ENCODE results near the gene KIF22. TPM values are rescaled to one million over a fixed set of nuclear protein-coding genes. Genes with fewer than 3 reads are reported as not detected.

The KIF22 gene
- total and polyA plus RNA-seq, 11 donors, result 12.2 to 91.2 (median 32.2) TPM

- Histone ChIP-seq H3K27me3 (no peaks in the 10 kb centered on the region), H3K27ac (no peak overlapping the region), H3K9me3 (no peaks in the 10 kb centered on the region), H3K4me3 (no peak overlapping the region), H3K36me3 (peaks cover 0 to 96% (median 82%) of the 10 kb centered on the region in 9 donors), H3K4me1 (peaks cover 0 to 6% (median 0%) of the 10 kb centered on the region in 12 donors)
- DNase-seq (no peak), ATAC-seq (no peak)
- intact Hi-C loops (cut with DNase I), result loop anchor here in 1 of 10 donors (10.0 kb wide), 1 partner anchor 149 kb away; no protein-coding TSS in a partner anchor
- no peak for TF ChIP-seq CTCF (IDR thresholded peaks at IDR 0.05)
- TF ChIP-seq POLR2A (IDR thresholded peaks at IDR 0.05), result no peak
- WGBS, 4 donors, result 90 to 94% (median 93%) methylated on average over 7 to 8 of the region's 8 CpGs
Observed at GRCh38 chr16:29843931-29844330, 53.4 kb downstream of the KIF22 start.

GRCh38 chr16:29844575-29845331 lies 54.2 kb downstream of the KIF22 start:
- ATAC-seq (peak in 1 of 4 donors; percentile 16), DNase-seq (no peak)
- intact Hi-C loops (cut with DNase I), result loop anchor here in 5 of 10 donors (5.0 to 10.0 kb wide), 4 partner anchors 32 to 150 kb away; partner anchors contain the start of genes PRRT2 (in 3 of the 5) and KIF22 (in 1 of the 5)
- Histone ChIP-seq H3K4me1 (peaks cover 0 to 6% (median 0%) of the 10 kb centered on the region in 12 donors), H3K36me3 (peaks cover 0 to 88% (median 79%) of the 10 kb centered on the region in 9 donors), H3K27me3 (no peaks in the 10 kb centered on the region), H3K27ac (peak overlapping the region in 2 of 12 donors; percentile 24 to 50), H3K9me3 (no peaks in the 10 kb centered on the region), H3K4me3 (no peak overlapping the region)
- TF ChIP-seq CTCF (IDR thresholded peaks at IDR 0.05) (no peak), POLR2A (IDR thresholded peaks at IDR 0.05) (no peak)
- WGBS, 4 donors, result 90 to 93% (median 92%) methylated on average over 27 to 28 of the region's 28 CpGs

GRCh38 chr16:29845656-29846055 lies 55.1 kb downstream of the KIF22 start:
- intact Hi-C loops (cut with DNase I), result loop anchor here in 5 of 10 donors (5.0 to 10.0 kb wide), 4 partner anchors 33 to 151 kb away; partner anchors contain the start of genes PRRT2 (in 3 of the 5) and KIF22 (in 1 of the 5)
- DNase-seq (no peak), ATAC-seq (no peak)
- no peak overlapping the region for H3K4me3 ChIP-seq
- no peaks in the 10 kb centered on the region for H3K9me3 ChIP-seq
- H3K27me3 ChIP-seq, result no peaks in the 10 kb centered on the region
- H3K36me3 ChIP-seq, result peaks cover 0 to 79% (median 70%) of the 10 kb centered on the region in 9 donors
- peak overlapping the region in 1 of 12 donors; percentile 50 for H3K27ac ChIP-seq
- WGBS, 4 donors, result 95 to 96% (median 96%) methylated on average over 18 of the region's 18 CpGs
- peaks cover 0 to 3% (median 0%) of the 10 kb centered on the region in 12 donors for H3K4me1 ChIP-seq
- TF ChIP-seq CTCF (IDR thresholded peaks at IDR 0.05), result no peak
- no peak for TF ChIP-seq POLR2A (IDR thresholded peaks at IDR 0.05)

Data from heart left ventricle (tissue), 16 donors.